ENCODE data around the gene ANTXRL. TPM values are rescaled to one million over a fixed set of nuclear protein-coding genes. Genes with fewer than 3 reads are reported as not detected.
A peak's percentile ranks its signal among the peaks of the same experiment; 100 is the strongest.
"Not testable (repeated sequence)": the region's sequence is repeated elsewhere in the genome, so short reads cannot be mapped to it uniquely, and the experiment has no call there.

The ANTXRL gene
- total and polyA plus RNA-seq, 2 of the 8 experiments (the other 6 are each of a cell fraction or from before 2014, with no cell fraction given): not detected

DNA sequence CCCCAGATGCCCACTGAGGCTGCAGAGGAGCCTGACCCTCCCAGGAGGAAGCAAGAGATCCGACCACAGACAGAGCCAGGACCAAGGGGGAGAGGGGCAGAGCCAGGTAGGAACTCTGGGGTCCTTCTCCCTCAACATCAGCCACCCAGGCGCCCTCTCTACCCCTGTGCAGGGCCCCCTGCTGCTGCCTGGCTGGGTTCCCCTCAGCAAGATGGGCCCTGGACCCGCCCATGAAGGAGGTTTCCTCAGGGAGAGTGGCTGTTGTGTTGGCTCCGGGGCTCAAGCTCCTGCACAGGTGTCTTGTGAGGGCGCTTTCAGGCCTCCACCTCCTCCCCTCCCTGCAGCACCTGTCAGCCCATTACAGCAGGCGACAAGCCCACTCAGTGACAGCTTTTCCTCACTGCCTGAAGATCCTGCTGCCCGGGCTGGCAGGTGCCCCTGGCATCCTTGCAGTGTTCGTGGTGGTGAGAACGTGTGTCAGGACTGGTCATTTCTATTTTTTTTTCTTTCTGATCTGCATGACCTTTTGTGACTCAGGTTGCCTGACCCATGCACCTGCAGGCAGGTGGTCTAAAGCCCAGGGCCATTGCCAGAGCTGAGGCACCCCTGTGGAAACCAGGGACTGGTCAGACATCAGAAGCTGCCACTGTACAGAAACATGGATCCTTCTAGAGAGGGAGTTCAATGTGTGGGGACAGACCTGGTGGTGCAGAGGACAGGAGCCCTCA, 37.0 kb upstream of the ANTXRL start:
- H2AFZ ChIP-seq (ENCODE audit: low read length); H3K79me2 ChIP-seq (ENCODE audit: control insufficient read depth in 1 of 2, insufficient read depth in 2 of 2, low read length in 2 of 2); H2BK20ac ChIP-seq (ENCODE audit: low read length); H3K36me3 ChIP-seq (ENCODE audit: control insufficient read depth in 2 of 4, insufficient read depth in 4 of 4, low read length in 3 of 4); H3K27ac ChIP-seq (ENCODE audit: low read depth, low read length); H3K9me3 ChIP-seq (ENCODE audit: insufficient read depth in 2 of 2, low read depth in 1 of 2, low read length in 1 of 2); H3K56ac ChIP-seq (replicated peaks; ENCODE audit: insufficient read length, low read depth, low read length); H2BK5ac ChIP-seq (ENCODE audit: low read depth, low read length); H3K4me1 ChIP-seq (replicated peaks in 1 of 4; ENCODE audit: control insufficient read depth in 3 of 4, insufficient read depth in 4 of 4, low read length in 3 of 4); H2BK120ac ChIP-seq (replicated peaks; ENCODE audit: low read depth, low read length); H3K4me3 ChIP-seq (ENCODE audit: extremely low read depth in 1 of 4, insufficient read depth in 2 of 4, low read depth in 3 of 4, low read length in 4 of 4); H3K4ac ChIP-seq (replicated peaks; ENCODE audit: insufficient read length, low read depth, low read length); H3K23ac ChIP-seq (ENCODE audit: insufficient read length); H3K4me2 ChIP-seq (ENCODE audit: insufficient read depth in 1 of 2, low read depth in 2 of 2, low read length in 2 of 2); H4K5ac ChIP-seq (ENCODE audit: insufficient read length, low read depth, low read length); H3K9ac ChIP-seq (replicated peaks in 1 of 4; ENCODE audit: extremely low read depth in 1 of 4, low read depth in 3 of 4, low read length in 3 of 4); H3K27me3 ChIP-seq (replicated peaks in 1 of 4; ENCODE audit: control insufficient read depth in 3 of 4, extremely low read depth in 1 of 4, insufficient read depth in 3 of 4, low read length in 3 of 4); H2AK5ac ChIP-seq (ENCODE audit: low read depth, low read length); POLR2A ChIA-PET (ENCODE audit: partially characterized antibody); FAIRE-seq; H3K14ac ChIP-seq (ENCODE audit: insufficient read length); H2BK12ac ChIP-seq (ENCODE audit: low read depth, low read length); H4K91ac ChIP-seq (replicated peaks; ENCODE audit: insufficient read length, low read length); H3K23me2 ChIP-seq (ENCODE audit: low read depth, low read length); H3K18ac ChIP-seq (ENCODE audit: extremely low read depth, low read length); H2BK15ac ChIP-seq (ENCODE audit: low read length); H4K20me1 ChIP-seq (replicated peaks in 1 of 2; ENCODE audit: control insufficient read depth in 1 of 2, insufficient read depth in 2 of 2, low read length in 2 of 2); H4K8ac ChIP-seq (ENCODE audit: extremely low read depth, insufficient read depth, low read length); H3K79me1 ChIP-seq (ENCODE audit: low read depth, low read length): not testable (repeated sequence)
- peak in 1 of 2 experiments; percentile 42 for DNase-seq (ENCODE audit: low read depth in 1 of 2, low spot score in 2 of 2)
- CTCF ChIA-PET (ENCODE audit: partially characterized antibody): interaction anchor here (0.7 kb wide), 1 partner anchor 31 kb away, joined by 3 read pairs; no protein-coding TSS in a partner anchor
- WGBS, 2 experiments (ENCODE audit: extremely low coverage in 1 of 2, insufficient coverage in 1 of 2, insufficient read length in 1 of 2, insufficient replicate concordance in 2 of 2, low coverage in 1 of 2, low lambda C conversion rate in 2 of 2, missing lambda C conversion rate in 1 of 2): 92% methylated on average over 8 of the region's 9 CpGs; no CpG with 5 or more reads in 1 of the 2 experiments

Measured in H1 (cell line).